A549 (cell line): ENCODE results near the gene SCYGR3. TPM values are rescaled to one million over a fixed set of nuclear protein-coding genes. Genes with fewer than 3 reads are reported as not detected.

Experiments used
- ATAC-seq, 2 experiments: fragments of 200-7000 bp in 1 of 2; fragments of >200 bp in 1 of 2; cut with Nextera tagmentation in 1 of 2; cut with Tn5 transposase in 1 of 2; 3 replicates each; pipeline versions ENCODE4 v1.8.0 to v1.9.1; 2018 to 2020; ENCODE audit warnings: mild to moderate bottlenecking in 1 of 2, moderate library complexity in 1 of 2
- CTCF ChIA-PET: fragments of 300-600 bp; sonication (Branson Sonifier 250); formaldehyde crosslinking; extraction: SDS; loops from one replicate; lab custom pipeline; 2021; ENCODE audit warnings: antibody characterized with exemption, inconsistent platforms; lab: Yijun Ruan, JAX
- POLR2A ChIA-PET: fragments of 350-600 bp; formaldehyde crosslinking; extraction: SDS; loops from one replicate; lab custom pipeline; 2021; ENCODE audit warnings: antibody characterized with exemption, inconsistent platforms; lab: Yijun Ruan, JAX
- DNase-seq, 2 experiments: peaks; one replicate each; pipeline versions ENCODE4 v3.0.0 to v3.0.0-alpha.2; 2011 to 2016; ENCODE audit warnings: low read depth in 1 of 2, low spot score in 1 of 2
- FAIRE-seq: peaks from 2 replicates; lab custom pipeline; 2011; peaks lifted over from hg19 to GRCh38; lab: Jason Lieb, UNC
- H3K27ac ChIP-seq, 2 experiments: fragments of >200 bp; sonication (Bioruptor Twin); formaldehyde crosslinking; 3 replicates each; pipeline ENCODE4 v1.5.1; 2016 to 2017
- H3K4me1 ChIP-seq: fragments of >200 bp; sonication (Bioruptor Twin); formaldehyde crosslinking; 3 replicates; pipeline ENCODE4 v1.6.1; 2016
- H3K4me2 ChIP-seq: fragments of >200 bp; sonication (Bioruptor Twin); formaldehyde crosslinking; 3 replicates; pipeline ENCODE4 v1.6.1; 2016
- H3K4me3 ChIP-seq: fragments of >200 bp; sonication (Bioruptor Twin); formaldehyde crosslinking; 3 replicates; pipeline ENCODE4 v1.5.1; 2016
- H3K9me3 ChIP-seq: fragments of >200 bp; sonication (Bioruptor Twin); formaldehyde crosslinking; 3 replicates; pipeline ENCODE4 v1.6.1; 2016
- ATOH8 ChIP-seq: fragments of 250-450 bp; sonication (Bioruptor Pico); IDR thresholded peaks from 2 replicates; pipeline ENCODE4 v1.5.0; 2020; ENCODE audit warnings: low read depth, mild to moderate bottlenecking, moderate library complexity
- CTCF ChIP-seq: fragments of >200 bp; sonication (Bioruptor Twin); formaldehyde crosslinking; IDR thresholded peaks from 3 replicates; pipeline ENCODE4 v1.5.1; 2016
- EHMT2 ChIP-seq: fragments of 200-600 bp; sonication (generic); IDR thresholded peaks from 2 replicates; pipeline ENCODE4 v1.6.1; 2016; ENCODE audit warnings: antibody characterized with exemption, low read depth, mild to moderate bottlenecking, moderate library complexity
- ELK1 ChIP-seq: fragments of 150-350 bp; IDR thresholded peaks from 2 replicates; pipeline ENCODE4 v1.6.1; 2014; ENCODE audit warnings: low read depth, mild to moderate bottlenecking, low read length
- ESRRA ChIP-seq: fragments of 150-350 bp; IDR thresholded peaks from 2 replicates; pipeline ENCODE4 v1.6.1; 2014; ENCODE audit warnings: mild to moderate bottlenecking, low read length, borderline replicate concordance
- FOSB ChIP-seq: fragments of 250-450 bp; sonication (Bioruptor Pico); IDR thresholded peaks from 2 replicates; pipeline ENCODE4 v1.5.0; 2020; ENCODE audit warnings: mild to moderate bottlenecking, moderate library complexity
- HDAC2 ChIP-seq: fragments of 200-600 bp; sonication (generic); IDR thresholded peaks from 2 replicates; pipeline ENCODE4 v1.6.1; 2016
- HEYL ChIP-seq: fragments of 250-450 bp; sonication (Bioruptor Pico); IDR thresholded peaks from 2 replicates; pipeline ENCODE4 v1.8.0; 2021; ENCODE audit warnings: mild to moderate bottlenecking, moderate library complexity
- HMGXB4 ChIP-seq: fragments of 250-450 bp; sonication (Bioruptor Pico); IDR thresholded peaks from 2 replicates; pipeline ENCODE4 v1.5.0; 2021; ENCODE audit warnings: mild to moderate bottlenecking, moderate library complexity, borderline replicate concordance
- HOXB5 ChIP-seq: fragments of 250-450 bp; sonication (Bioruptor Pico); IDR thresholded peaks from 2 replicates; pipeline ENCODE4 v1.5.0; 2020; ENCODE audit warnings: mild to moderate bottlenecking, moderate library complexity
- JUN ChIP-seq, 2 experiments: fragments of >200 bp; sonication (Bioruptor Twin); formaldehyde crosslinking; IDR thresholded peaks; 2 replicates in 1 of 2; 3 replicates in 1 of 2; pipeline ENCODE4 v1.6.1; 2016 to 2017
- KDM1A ChIP-seq: fragments of 200-600 bp; sonication (generic); IDR thresholded peaks from 2 replicates; pipeline ENCODE4 v1.6.1; 2016; ENCODE audit warnings: low read depth, mild to moderate bottlenecking
- KDM5A ChIP-seq: fragments of 200-600 bp; sonication (generic); IDR thresholded peaks from 2 replicates; pipeline ENCODE4 v1.6.1; 2016; ENCODE audit warnings: antibody characterized with exemption, mild to moderate bottlenecking
- PHF8 ChIP-seq: fragments of 200-600 bp; sonication (generic); IDR thresholded peaks from 2 replicates; pipeline ENCODE4 v1.6.1; 2016; ENCODE audit warnings: low read depth, mild to moderate bottlenecking, antibody characterized with exemption, moderate library complexity, borderline replicate concordance
- POLR2AphosphoS2 ChIP-seq: conservative IDR thresholded peaks from 2 replicates; pipeline ENCODE4 v1.6.1; 2012; ENCODE audit warnings: low read length, improper control_type of control experiment, inconsistent platforms
- REST ChIP-seq: fragments of 200-600 bp; sonication (generic); IDR thresholded peaks from 2 replicates; pipeline ENCODE4 v1.6.1; 2016; ENCODE audit warnings: antibody characterized with exemption, mild to moderate bottlenecking, moderate library complexity
- ZC3H11A ChIP-seq: fragments of 450-650 bp; IDR thresholded peaks from 2 replicates; pipeline ENCODE4 v1.6.1; 2014; ENCODE audit warnings: antibody characterized with exemption, mild to moderate bottlenecking
- ZFP36 ChIP-seq: fragments of 450-650 bp; IDR thresholded peaks from 2 replicates; pipeline ENCODE4 v1.6.1; 2014; ENCODE audit warnings: borderline replicate concordance; ENCODE audit not compliant: partially characterized antibody
- WGBS: methylation state at CpG from one replicate; pipeline ENCODE4 v1.1.6; 2017; ENCODE audit errors: missing lambda C conversion rate; 5-methylcytosine and 5-hydroxymethylcytosine counted together
- polyA plus RNA-seq, 4 experiments: library from polyadenylated mRNA; depleted of rRNA in 3 of 4; stranded (reverse); fragments of >200 nt; fragmentation: RNase III in 1 of 4; extraction: RNeasy Plus Mini Kit Qiagen cat#74134 plus additional on column Dnase treatment in 1 of 4; gene quantifications; 2 replicates in 3 of 4; 3 replicates in 1 of 4; pipeline ENCODE4 v1.2.3, GENCODE V29; 2011 to 2017

The SCYGR3 gene
- polyA plus RNA-seq, 2 of the 4 experiments (the other 2 are of a cell fraction) = not detected

GRCh38 chr2:227623226-227623625 lies 8.6 kb upstream of the SCYGR3 start:
- 0 out of 3 replicates have a peak, but pooled peaks cover 3% of the 10 kb centered on the region for H3K4me1 ChIP-seq
- H3K4me2 ChIP-seq = no peak overlapping the region
- no peak for ATAC-seq
- no peak for TF ChIP-seq POLR2AphosphoS2
- TF ChIP-seq PHF8 = no peak
- no peak for TF ChIP-seq ZFP36
- no peak for TF ChIP-seq KDM5A
- no peak for TF ChIP-seq CTCF
- TF ChIP-seq ESRRA = no peak
- no peak for DNase-seq
- H3K9me3 ChIP-seq = no peaks in the 10 kb centered on the region
- ChIA-PET CTCF (interaction anchor here (0.8 kb wide), 1 partner anchor 143 kb away, joined by 3 read pairs; no protein-coding TSS in a partner anchor), POLR2A (no interaction called here)
- no peak overlapping the region for H3K4me3 ChIP-seq
- H3K27ac ChIP-seq = 0 out of 6 replicates have a peak overlapping the region, but pooled peaks of 1 of the 2 experiments have one; percentile 31
- FAIRE-seq = no peak

- Histone ChIP-seq H3K27ac (no peak within 1 kb of the TSS), H3K4me2 (no peak within 1 kb of the TSS), H3K4me1 (no peaks in the 10 kb centered on the region), H3K4me3 (no peak within 1 kb of the TSS), H3K9me3 (no peaks in the 10 kb centered on the region)
- POLR2A ChIA-PET = no interaction called here
- ATAC-seq (no peak), DNase-seq (no peak), FAIRE-seq (no peak)
- CTCF ChIA-PET = no interaction called here
- TF ChIP-seq ATOH8 (no peak), HMGXB4 (CRISPR knock-in tag) (no peak), HDAC2 (no peak), FOSB (CRISPR knock-in tag) (no peak), ESRRA (no peak), ZC3H11A (no peak), KDM1A (no peak), EHMT2 (no peak), HOXB5 (CRISPR knock-in tag) (no peak)
- 79% methylated on average over 12 of the region's 20 CpGs for WGBS
Measured at GRCh38 chr2:227617316-227618230, 2.9 kb upstream of the SCYGR3 start, which contains the start of gene SCYGR4. TSS of gene SCYGR4 (plus strand) at chr2:227617498. CDS start at chr2:227617498, 0 bp downstream.

- Histone ChIP-seq H3K27ac (no peak overlapping the region), H3K4me3 (no peak overlapping the region), H3K9me3 (no peaks in the 10 kb centered on the region), H3K4me1 (no peaks in the 10 kb centered on the region), H3K4me2 (no peak overlapping the region)
- CTCF ChIA-PET = no interaction called here
- ATAC-seq (no peak), DNase-seq (no peak), FAIRE-seq (no peak)
- WGBS = 87% methylated on average over 4 of the region's 4 CpGs
- POLR2A ChIA-PET = no interaction called here
- no peak for TF ChIP-seq REST
- no peak for TF ChIP-seq JUN (IDR thresholded peaks at IDR 0.05)
- TF ChIP-seq ELK1 = no peak
- no peak for TF ChIP-seq HMGXB4 (CRISPR knock-in tag)
- no peak for TF ChIP-seq HEYL (CRISPR knock-in tag)
Measured at GRCh38 chr2:227616631-227617030, 2.0 kb upstream of the SCYGR3 start.
